Hematopoietic multipotent progenitor cell (in vitro differentiated cells): ENCODE measurements around the gene STX12. TPM values are rescaled to one million over a fixed set of nuclear protein-coding genes. Genes with fewer than 3 reads are reported as not detected.
"Not testable (repeated sequence)": the region's sequence is repeated elsewhere in the genome, so short reads cannot be mapped to it uniquely, and the experiment has no call there.

Source experiments
- DNase-seq, 3 donors: peaks; one replicate each; pipeline ENCODE4 v3.0.0-alpha.2; 2011 to 2015; ENCODE audit warnings: low read depth in 2 of 3, low spot score in 2 of 3
- small RNA-seq: library from RNA; depleted of rRNA; stranded (forward); fragments of <200 nt; gene quantifications from one replicate; pipeline ENCODE3, GENCODE V24; 2012
- total RNA-seq: library from RNA; depleted of rRNA; stranded (reverse); fragments of >200 nt; gene quantifications from one replicate; pipeline ENCODE4 v1.2.3, GENCODE V29; 2012

STX12 gene
- total RNA-seq, 1 donor: 7.5 TPM

GRCh38 chr1:27864264-27864895, 91.4 kb downstream of the STX12 start:
- DNase-seq: no peak

GRCh38 chr1:27865821-27866220, 92.8 kb downstream of the STX12 start:
- DNase-seq: no peak

- DNase-seq: no peak
Observed at GRCh38 chr1:27868556-27868931, 95.5 kb downstream of the STX12 start.

- peak in 2 of 3 donors; percentile 60 to 66 for DNase-seq
Observed at GRCh38 chr1:27868932-27869718, 96.1 kb downstream of the STX12 start.

GRCh38 chr1:27869719-27870085, 96.7 kb downstream of the STX12 start:
- no peak for DNase-seq

- DNase-seq: not testable (repeated sequence)
Observed at GRCh38 chr1:27871076-27871475, 98.1 kb downstream of the STX12 start.

GRCh38 chr1:27872059-27872801, 99.2 kb downstream of the STX12 start, which contains the start of gene THEMIS2:
TSS of gene THEMIS2 (plus strand) at chr1:27872544. CDS start at chr1:27872572, 28 bp downstream.
- DNase-seq: peak in 2 of 3 donors; percentile 67 to 73

GRCh38 chr1:27872802-27873551, 100.0 kb downstream of the STX12 start:
- DNase-seq: no peak

GRCh38 chr1:27873671-27874384, 100.8 kb downstream of the STX12 start:
- DNase-seq: peak in 2 of 3 donors; percentile 87 to 96

Small RNAs within 50 kb of the gene (small RNA-seq; reads per million reads assigned to genes)
- 1.8 reads per million, percentile 64 among the genes with 10 or more reads in this experiment for gene AL020997.2
- gene RNU6-1245P: not detected
- gene SCARNA1: 6,427 reads per million, percentile 100 among the genes with 10 or more reads in this experiment

Other genes starting within 250 kb of the STX12 start
- gene AHDC1, start 169.1 kb upstream of the STX12 start, total RNA-seq: 20.5 TPM
- 10.8 TPM for gene FGR, start 138.0 kb upstream of the STX12 start, total RNA-seq
- 118 TPM for gene IFI6, start 101.0 kb upstream of the STX12 start, total RNA-seq
- 10.2 TPM for gene FAM76A, start 47.3 kb upstream of the STX12 start, total RNA-seq
- 37.4 TPM for gene PPP1R8, start 57.6 kb downstream of the STX12 start, total RNA-seq
- gene THEMIS2, start 99.3 kb downstream of the STX12 start, total RNA-seq: 181 TPM
- gene RPA2, start 141.4 kb downstream of the STX12 start, total RNA-seq: 43.4 TPM
- 9.7 TPM for gene SMPDL3B, start 161.8 kb downstream of the STX12 start, total RNA-seq
- gene XKR8, start 186.8 kb downstream of the STX12 start, total RNA-seq: 5.7 TPM